Keratinocyte (primary cell): Measurements from ENCODE around the gene ECT2L. TPM values are rescaled to one million over a fixed set of nuclear protein-coding genes. Genes with fewer than 3 reads are reported as not detected.

ENCODE experiments used
- DNase-seq: peaks from one replicate; pipeline ENCODE4 v3.0.0-alpha.2; 2011; ENCODE audit warnings: low read depth, missing footprints, low spot score
- FAIRE-seq: peaks from 2 replicates; lab custom pipeline; 2011; peaks lifted over from hg19 to GRCh38; lab: Jason Lieb, UNC
- H2AFZ ChIP-seq: 2 replicates; pipeline ENCODE4 v1.6.0; 2012; ENCODE audit warnings: low read length, control low read depth, inconsistent platforms; ENCODE audit not compliant: control insufficient read depth
- H3K27ac ChIP-seq: 2 replicates; pipeline ENCODE4 v1.5.1; 2011; ENCODE audit warnings: low read length; ENCODE audit not compliant: control insufficient read depth, insufficient read depth
- H3K27me3 ChIP-seq: 3 replicates; pipeline ENCODE4 v1.6.0; 2011; ENCODE audit warnings: low read length; ENCODE audit not compliant: control insufficient read depth, insufficient read depth; ENCODE audit errors: extremely low read depth
- H3K36me3 ChIP-seq, 2 experiments: 2 replicates in 1 of 2; 3 replicates in 1 of 2; pipeline ENCODE4 v1.5.1; 2011; ENCODE audit warnings: low read length in 2 of 2, mild to moderate bottlenecking in 1 of 2; ENCODE audit not compliant: control insufficient read depth in 2 of 2, insufficient read depth in 2 of 2; ENCODE audit errors: extremely low read depth in 1 of 2
- H3K4me1 ChIP-seq: 3 replicates; pipeline ENCODE4 v1.5.1; 2011; ENCODE audit warnings: low read length; ENCODE audit not compliant: control insufficient read depth, insufficient read depth; ENCODE audit errors: extremely low read depth
- H3K4me2 ChIP-seq: 3 replicates; pipeline ENCODE4 v1.6.0; 2011; ENCODE audit warnings: low read depth, low read length; ENCODE audit not compliant: control insufficient read depth, insufficient read depth; ENCODE audit errors: extremely low read depth
- H3K4me3 ChIP-seq, 3 experiments: fragments of 200-600 bp in 1 of 3; sonication (generic) in 1 of 3; 2 replicates in 2 of 3; 3 replicates in 1 of 3; pipeline ENCODE4 v1.5.1; 2011 to 2016; ENCODE audit warnings: low read length in 3 of 3, mild to moderate bottlenecking in 3 of 3, control low read depth in 2 of 3, inconsistent platforms in 1 of 3, low read depth in 1 of 3, mixed read lengths in 1 of 3, mixed run types in 1 of 3, moderate library complexity in 1 of 3; ENCODE audit not compliant: control insufficient read depth in 2 of 3, insufficient read depth in 2 of 3; ENCODE audit errors: extremely low read depth in 1 of 3
- H3K79me2 ChIP-seq: 2 replicates; pipeline ENCODE4 v1.6.0; 2012; ENCODE audit warnings: low read length; ENCODE audit not compliant: control insufficient read depth, insufficient read depth
- H3K9ac ChIP-seq: 3 replicates; pipeline ENCODE4 v1.6.0; 2011; ENCODE audit warnings: low read length; ENCODE audit not compliant: control insufficient read depth, insufficient read depth; ENCODE audit errors: extremely low read depth
- H3K9me1 ChIP-seq: 3 replicates; pipeline ENCODE4 v1.6.0; 2011; ENCODE audit warnings: low read length; ENCODE audit not compliant: control insufficient read depth, insufficient read depth; ENCODE audit errors: extremely low read depth
- H3K9me3 ChIP-seq: 2 replicates; pipeline ENCODE4 v1.5.1; 2012; ENCODE audit warnings: low read depth, low read length; ENCODE audit not compliant: control insufficient read depth
- H4K20me1 ChIP-seq: 3 replicates; pipeline ENCODE4 v1.6.0; 2011; ENCODE audit warnings: low read length; ENCODE audit not compliant: control insufficient read depth, insufficient read depth; ENCODE audit errors: extremely low read depth
- CTCF ChIP-seq, 3 experiments: IDR thresholded peaks in 1 of 3; conservative IDR thresholded peaks in 1 of 3; optimal IDR thresholded peaks in 1 of 3; 2 replicates in 2 of 3; 3 replicates in 1 of 3; pipeline versions ENCODE3 to v1.5.1; 2011; ENCODE audit warnings: low read length in 3 of 3, mild to moderate bottlenecking in 3 of 3, moderate library complexity in 2 of 3, control low read depth in 1 of 3, inconsistent platforms in 1 of 3; ENCODE audit not compliant: insufficient read depth in 2 of 3; ENCODE audit errors: extremely low read depth in 1 of 3
- EZH2 ChIP-seq: IDR thresholded peaks from one replicate; pipeline ENCODE4 v1.6.1; 2012; ENCODE audit warnings: inconsistent platforms, mild to moderate bottlenecking, low read length, moderate library complexity
- dilution Hi-C: fragments of 300-500 bp; cut with MboI; formaldehyde crosslinking; loops from one replicate; pipeline ENCODE4 v1.7.0; 2020; ENCODE audit warnings: low sequenced_read_pairs; ENCODE audit not compliant: extremely low pct_ligation_motif_present
- polyA plus RNA-seq, 5 experiments: library from polyadenylated mRNA; depleted of rRNA in 3 of 5; stranded (reverse) in 3 of 5; stranded (forward) in 1 of 5; unstranded in 1 of 5; fragments of >200 nt; gene quantifications; 1 replicate in 1 of 5; 2 replicates in 3 of 5; 3 replicates in 1 of 5; pipeline versions ENCODE4 v1.2.1 to v1.2.3, GENCODE V29; 2011 to 2012; ENCODE audit warnings: missing spikeins in 2 of 5, low read depth in 1 of 5, low replicate concordance in 1 of 5

ECT2L gene
- polyA plus RNA-seq, 1 donor (not counting 4 experiments of a cell fraction or from before 2014, with no cell fraction given) = 0.01 TPM

- no peak overlapping the region for H3K4me2 ChIP-seq
- dilution Hi-C loops = no loop called here
- FAIRE-seq (no peak), DNase-seq (no peak)
- no peaks in the 10 kb centered on the region for H3K9me1 ChIP-seq
- H3K27me3 ChIP-seq = no peaks in the 10 kb centered on the region
- no peak overlapping the region for H3K27ac ChIP-seq
- H4K20me1 ChIP-seq = no peaks in the 10 kb centered on the region
- no peaks in the 10 kb centered on the region for H3K9me3 ChIP-seq
- no peaks in the 10 kb centered on the region for H3K4me1 ChIP-seq
- H3K4me3 ChIP-seq = no peak overlapping the region
- TF ChIP-seq EZH2 (no peak), CTCF (optimal IDR thresholded peaks at IDR 0.05 in 1 of 3, IDR thresholded peaks at IDR 0.05 in 1 of 3, conservative IDR thresholded peaks at IDR 0.05 in 1 of 3; ENCODE audit: extremely low read depth in 1 of 3, insufficient read depth in 2 of 3, low read length in 3 of 3) (no peak)
- H3K9ac ChIP-seq = no peak overlapping the region
- H2AFZ ChIP-seq = no peak overlapping the region
- no peaks in the 10 kb centered on the region for H3K36me3 ChIP-seq
- H3K79me2 ChIP-seq = no peaks in the 10 kb centered on the region
Observed at GRCh38 chr6:138803861-138804260, 8.0 kb downstream of the ECT2L start.

GRCh38 chr6:138805016-138805765 is 9.3 kb downstream of the ECT2L start:
- Histone ChIP-seq H3K27me3 (no peaks in the 10 kb centered on the region), H3K27ac (no peak overlapping the region), H4K20me1 (no peaks in the 10 kb centered on the region), H3K9ac (no peak overlapping the region), H3K79me2 (no peaks in the 10 kb centered on the region), H3K9me3 (no peaks in the 10 kb centered on the region), H3K4me1 (no peaks in the 10 kb centered on the region), H3K36me3 (no peaks in the 10 kb centered on the region), H2AFZ (no peak overlapping the region), H3K4me2 (no peak overlapping the region), H3K4me3 (no peak overlapping the region), H3K9me1 (no peaks in the 10 kb centered on the region)
- dilution Hi-C loops = no loop called here
- FAIRE-seq = no peak
- no peak for TF ChIP-seq EZH2
- no peak for TF ChIP-seq CTCF (optimal IDR thresholded peaks at IDR 0.05 in 1 of 3, IDR thresholded peaks at IDR 0.05 in 1 of 3, conservative IDR thresholded peaks at IDR 0.05 in 1 of 3; ENCODE audit: extremely low read depth in 1 of 3, insufficient read depth in 2 of 3, low read length in 3 of 3)
- no peak for DNase-seq
